GM21526 (cell line): ENCODE measurements around the gene SLC5A3.

Source experiments
- ATAC-seq: cut with Tn5 transposase; IDR thresholded peaks from one replicate; pipeline ENCODE4 v1.9.1; 2021; ENCODE audit warnings: moderate library complexity; ENCODE audit not compliant: unreplicated experiment, low FRiP score

SLC5A3 gene

DNA sequence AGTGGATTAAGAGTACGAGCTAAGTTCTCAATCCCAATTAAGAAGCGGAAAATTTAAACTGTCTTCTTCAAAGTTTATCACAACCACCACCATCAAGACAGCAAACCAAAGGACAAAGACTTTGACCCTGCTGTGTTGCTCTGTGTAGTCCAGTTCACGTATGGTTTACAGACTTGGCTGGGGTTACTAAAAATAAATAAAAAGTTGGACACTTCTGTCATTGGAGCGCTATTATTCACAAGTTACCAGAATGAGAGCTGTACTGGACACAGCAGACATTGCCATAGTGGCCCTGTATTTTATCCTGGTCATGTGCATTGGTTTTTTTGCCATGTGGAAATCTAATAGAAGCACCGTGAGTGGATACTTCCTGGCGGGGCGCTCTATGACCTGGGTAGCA, 21.6 kb downstream of the SLC5A3 start:
- ATAC-seq, result no peak

DNA sequence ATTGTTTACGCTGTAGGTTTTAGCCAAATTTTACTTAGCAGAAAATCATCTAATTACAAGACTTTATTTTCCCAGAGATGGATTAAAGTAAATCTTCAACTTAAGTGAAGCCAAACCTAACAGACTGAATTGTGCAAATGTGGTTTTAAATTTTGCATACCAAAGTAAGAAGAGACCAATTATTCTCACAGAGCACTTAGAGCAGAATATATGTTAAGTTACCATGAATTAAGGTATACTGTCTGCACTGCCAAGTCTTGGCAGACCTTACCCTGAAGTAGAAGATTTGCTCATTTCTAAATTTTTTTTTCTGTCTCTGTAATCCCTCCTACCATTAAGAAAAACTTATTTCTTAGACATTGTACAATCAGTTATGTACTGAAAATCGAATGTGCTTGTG, 24.1 kb downstream of the SLC5A3 start:
- ATAC-seq, result no peak

DNA sequence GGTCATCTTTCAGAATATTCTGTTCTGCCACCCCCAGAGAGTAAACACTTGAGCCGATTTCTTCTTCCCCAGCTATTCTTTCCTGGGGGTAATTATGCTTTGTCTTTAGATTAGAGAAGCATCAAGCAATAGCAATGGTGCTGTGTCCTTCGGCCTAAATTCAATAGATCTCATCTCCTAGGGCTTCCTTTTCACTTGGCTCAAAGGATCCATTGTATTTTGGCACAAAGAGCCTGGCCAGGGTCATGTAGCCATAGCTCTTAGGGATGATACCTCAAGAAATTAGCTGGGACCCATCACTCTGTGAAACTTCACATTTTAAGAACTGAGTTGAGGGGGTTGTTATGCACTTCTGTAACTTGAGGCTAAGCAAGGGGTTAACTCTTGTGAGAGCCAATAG, 27.0 kb downstream of the SLC5A3 start:
- no peak for ATAC-seq

DNA sequence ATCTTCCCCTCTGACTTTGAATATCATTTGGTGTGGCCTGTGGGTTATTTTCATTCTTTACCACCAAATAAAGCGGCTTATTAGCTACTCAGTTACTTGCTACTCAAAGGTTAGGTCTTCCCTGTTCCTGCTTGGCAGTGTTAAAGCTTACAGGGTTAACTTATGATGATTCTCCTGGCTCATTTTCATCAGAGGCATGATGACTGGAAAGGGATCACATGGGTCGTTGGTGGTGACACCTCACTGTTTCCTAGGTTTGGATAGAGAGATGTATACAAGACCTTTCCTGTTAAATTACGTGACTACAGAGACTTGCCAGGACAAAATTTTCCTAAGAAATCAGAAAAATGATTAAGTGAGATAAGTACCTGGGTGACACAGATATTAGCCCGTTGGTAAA, 27.4 kb downstream of the SLC5A3 start:
- ATAC-seq, result no peak

DNA sequence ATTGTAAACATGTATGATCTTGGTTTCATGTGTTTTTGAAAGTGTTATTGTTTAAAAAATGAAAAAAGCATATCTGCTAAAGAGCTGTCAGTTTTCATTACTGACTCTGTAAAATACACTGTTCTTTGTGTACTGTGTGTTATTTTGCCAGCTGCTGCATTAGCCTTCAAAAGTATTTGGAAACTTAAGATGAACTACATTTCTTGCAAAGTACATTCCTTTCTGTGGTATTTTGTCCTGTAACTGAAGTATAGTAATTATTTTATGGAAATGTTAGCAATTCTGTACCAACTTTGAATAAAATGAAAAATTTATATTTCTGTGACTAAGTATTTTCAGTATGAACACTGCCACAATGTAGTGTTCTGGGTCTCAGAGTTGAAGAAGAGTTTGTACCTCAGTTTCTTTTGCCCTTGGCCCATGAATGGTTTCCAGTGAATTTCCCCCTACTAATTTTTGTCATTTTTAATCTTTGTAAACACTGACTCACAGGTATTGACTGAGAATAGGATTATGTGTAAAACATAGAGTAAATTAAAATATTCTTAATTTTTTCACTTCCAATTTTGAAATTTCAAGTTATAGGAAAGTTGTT, 32.7 kb downstream of the SLC5A3 start:
- no peak for ATAC-seq

DNA sequence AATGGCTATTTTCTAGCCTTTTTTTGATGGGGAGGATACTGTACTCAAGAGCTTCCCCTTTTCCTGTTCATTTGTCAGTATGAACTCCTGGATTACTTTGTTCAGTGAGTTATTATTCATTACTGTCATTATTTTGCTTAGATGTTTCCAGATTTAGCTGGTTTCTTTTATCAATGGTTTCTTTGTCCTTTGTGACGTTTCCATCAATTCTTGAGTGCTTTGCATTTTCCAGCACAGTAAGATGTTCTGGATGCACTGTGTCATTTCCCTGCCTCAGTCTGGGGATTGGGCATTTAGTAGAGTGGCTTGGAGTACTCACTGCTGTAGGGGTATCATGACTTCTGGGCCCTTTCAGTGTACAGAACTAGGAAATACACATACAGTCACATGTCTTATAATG, 34.2 kb downstream of the SLC5A3 start:
- no peak for ATAC-seq

- no peak for ATAC-seq
These were observed 35.7 kb downstream of the SLC5A3 start for GRCh38 chr21:34109075-34109474.

GRCh38 chr21:34110594-34111202, 37.3 kb downstream of the SLC5A3 start:
- no peak for ATAC-seq

DNA sequence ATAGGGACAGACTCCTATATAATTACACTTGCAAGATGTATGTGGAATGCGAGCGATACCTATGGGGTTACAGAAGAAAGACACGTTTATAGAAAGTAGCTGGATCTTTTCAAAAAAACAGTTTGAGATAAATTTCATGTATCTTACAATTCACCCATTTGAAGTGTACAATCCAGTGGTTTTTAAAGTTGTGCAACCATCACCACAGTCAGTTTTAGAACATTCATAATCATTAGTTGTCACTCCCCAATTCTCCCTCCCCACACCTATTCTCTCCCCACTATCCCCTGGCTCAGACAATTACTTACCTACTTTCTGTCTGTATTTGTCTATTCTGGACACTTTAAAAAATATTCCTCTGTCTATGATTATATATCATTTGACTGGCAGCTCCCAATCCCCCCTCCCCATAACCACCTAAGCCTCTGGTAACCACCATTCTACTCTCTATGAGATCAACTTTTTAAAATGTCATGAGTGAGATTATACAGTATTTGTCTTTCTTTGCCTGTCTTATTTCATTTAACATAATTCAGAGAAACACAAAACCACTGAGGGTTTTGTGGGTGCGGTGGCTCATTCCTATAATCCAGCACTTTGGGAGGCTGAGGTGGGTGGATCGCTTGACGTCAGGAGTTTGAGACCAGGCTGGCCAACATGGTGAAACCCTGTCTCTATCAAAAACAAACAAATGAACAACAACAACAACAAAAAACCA, 39.1 kb downstream of the SLC5A3 start:
- no peak for ATAC-seq

DNA sequence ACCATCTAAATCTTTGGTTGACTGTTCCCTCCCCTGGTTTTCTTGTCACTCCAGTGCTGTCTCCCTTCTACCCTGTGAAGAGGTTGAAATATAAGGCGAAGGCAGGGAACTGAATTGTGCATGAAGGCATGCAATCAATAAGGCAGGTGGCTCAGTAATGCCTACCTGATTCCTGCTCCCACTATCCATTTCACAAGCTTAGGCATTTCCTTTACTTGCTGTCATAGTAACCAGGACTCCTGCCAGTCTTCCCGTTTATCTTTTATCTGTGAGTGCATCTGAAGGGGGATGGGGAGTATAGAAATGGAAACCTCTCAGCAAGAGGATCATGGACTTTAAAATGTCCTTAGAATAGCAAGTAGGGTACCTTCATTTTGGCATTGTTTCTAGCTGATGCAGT, 40.5 kb downstream of the SLC5A3 start:
- ATAC-seq, result no peak

- no peak for ATAC-seq
These were observed 41.8 kb downstream of the SLC5A3 start for GRCh38 chr21:34115160-34115559.

DNA sequence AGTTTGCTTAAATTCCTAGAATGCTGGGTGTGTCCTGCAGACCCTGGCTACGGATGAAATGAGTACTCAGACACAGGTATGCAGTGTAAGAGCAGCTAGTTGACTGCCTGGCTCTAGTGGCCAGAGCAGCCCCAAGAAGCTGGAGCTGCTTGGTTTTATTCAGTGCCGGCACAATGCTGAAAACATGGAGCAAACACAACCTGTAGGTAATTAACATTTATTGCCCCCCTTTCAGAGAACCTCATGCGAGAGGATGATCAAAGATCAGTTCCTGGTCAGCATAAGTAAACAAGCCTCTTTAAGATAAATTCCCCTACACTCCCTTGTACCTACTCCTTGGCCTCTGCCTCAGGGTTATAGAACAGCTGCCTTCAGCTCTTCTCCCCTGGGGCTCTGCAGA, 43.2 kb downstream of the SLC5A3 start:
- no peak for ATAC-seq

- ATAC-seq, result no peak
These were observed 47.5 kb downstream of the SLC5A3 start for GRCh38 chr21:34120867-34121266.

DNA sequence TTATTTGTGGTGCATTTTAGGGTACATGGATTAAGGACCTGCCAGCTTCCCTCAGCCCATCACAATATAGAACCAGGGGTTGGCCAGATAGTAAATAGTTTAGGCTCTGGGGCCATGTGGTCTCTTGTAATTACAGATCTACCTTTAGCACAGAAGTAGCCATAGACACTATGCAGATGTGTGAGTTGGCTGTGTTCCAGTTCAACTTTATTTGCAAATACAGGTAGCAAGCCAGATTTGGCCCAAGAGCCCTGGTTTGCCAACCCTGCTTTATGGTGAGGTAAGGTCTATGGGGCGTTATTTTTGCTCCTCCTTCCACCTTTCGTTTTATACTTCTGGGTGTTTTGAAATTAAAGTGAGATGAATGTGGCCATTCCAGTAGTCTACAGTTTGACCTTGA, 48.7 kb downstream of the SLC5A3 start:
- ATAC-seq, result no peak
